ENCODE results near the gene IQCK.

The IQCK gene

DNA sequence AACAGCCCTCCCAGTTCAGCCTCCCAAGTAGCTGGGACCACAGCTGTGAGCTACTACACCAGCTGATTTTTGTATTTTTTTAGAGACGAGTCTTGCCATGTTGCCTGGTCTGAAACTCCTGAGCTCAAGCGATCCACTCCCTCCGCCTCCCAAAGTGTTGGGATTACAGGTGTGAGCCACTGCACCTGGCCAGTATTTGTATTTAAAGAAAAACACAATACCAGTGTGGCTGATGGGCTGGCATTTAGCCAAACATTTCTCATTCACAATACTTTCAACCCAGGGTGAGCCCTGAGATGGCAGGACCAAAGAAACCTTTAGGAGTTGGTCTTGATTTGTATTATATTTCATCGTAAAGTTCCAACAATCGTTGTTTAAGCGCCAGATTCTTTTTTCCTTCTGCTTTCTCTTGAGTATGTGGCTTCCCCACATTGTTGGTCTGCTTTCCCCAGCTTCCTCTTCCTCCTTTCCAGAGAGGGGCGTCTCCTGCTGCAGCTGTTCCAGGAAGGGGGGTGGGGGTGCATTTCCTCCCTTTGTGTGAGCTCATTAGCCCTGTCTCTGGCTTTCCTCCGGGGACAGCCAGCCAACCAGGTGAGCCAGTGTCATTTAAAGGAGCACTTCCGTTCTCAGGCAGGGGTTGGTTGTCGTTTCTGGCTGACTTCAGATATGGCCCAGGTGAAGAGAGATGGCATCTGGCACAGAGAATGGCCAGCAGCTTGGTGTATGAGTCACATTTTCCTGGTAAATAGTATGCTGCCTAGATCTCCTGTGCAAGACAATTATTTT lies 86.7 kb downstream of the IQCK start:
- no peak for DNase-seq (ENCODE audit: low read depth)

DNA sequence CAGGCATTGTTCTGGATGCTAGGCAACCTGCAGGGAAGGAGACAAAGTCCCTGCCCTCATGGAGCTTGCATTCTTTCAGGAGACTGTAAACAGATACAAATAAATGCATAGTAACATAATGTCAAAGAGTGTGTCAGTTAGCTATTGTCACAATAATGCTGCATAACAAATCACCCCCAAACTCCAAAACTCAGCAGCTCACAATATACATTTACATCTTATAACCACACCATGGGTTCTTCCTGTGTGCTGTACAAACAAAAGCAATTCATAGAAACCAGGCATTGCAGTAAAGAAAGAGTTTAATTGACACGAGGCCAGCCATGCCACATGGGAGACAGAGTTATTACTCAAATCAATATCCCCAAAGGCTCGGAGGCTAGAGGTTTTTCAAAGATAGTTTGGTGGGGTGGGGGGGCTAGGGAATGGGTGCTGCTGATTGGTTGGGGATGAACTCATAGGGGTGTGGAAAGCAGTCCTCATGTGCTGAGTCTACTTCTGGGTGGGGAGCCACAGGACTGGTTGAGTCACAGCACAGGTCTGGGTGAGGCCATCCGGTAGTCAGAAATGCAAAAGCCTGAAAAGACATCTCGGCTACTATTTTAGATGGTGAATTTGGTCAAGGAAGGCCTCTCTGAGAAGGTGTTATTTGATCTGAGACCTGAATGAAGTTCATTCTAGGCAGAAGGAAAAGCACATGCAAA lies 87.5 kb downstream of the IQCK start:
- DNase-seq (ENCODE audit: low read depth), result no peak

DNA sequence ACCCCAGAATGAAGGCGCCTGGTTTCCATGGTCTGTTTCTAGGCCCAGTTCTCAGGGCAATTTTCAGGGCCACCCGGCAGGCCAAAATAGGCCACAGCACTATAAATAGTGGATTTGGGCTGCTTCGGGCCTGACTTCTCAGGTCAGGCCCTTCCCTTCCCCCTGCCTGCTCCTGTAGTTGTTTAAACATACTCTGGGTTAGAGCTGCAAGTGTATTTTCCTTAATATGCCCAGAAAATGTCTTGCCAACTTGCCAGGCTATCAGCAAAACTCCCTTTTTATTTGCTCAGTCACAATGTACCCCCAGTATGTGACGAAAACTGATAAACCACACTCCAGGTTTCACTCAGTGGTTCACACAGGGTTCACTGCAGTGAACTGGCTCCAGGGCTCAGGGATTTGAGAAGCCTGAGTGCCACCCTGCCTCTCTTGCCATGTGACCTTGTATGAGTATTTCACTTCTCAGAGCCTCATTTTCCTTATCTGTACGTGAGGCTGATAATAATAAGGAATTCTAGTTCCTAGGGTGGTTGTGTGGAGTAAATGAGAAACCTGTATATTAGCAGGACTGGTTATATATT lies 90.1 kb downstream of the IQCK start:
- DNase-seq (ENCODE audit: low read depth), result no peak

DNA sequence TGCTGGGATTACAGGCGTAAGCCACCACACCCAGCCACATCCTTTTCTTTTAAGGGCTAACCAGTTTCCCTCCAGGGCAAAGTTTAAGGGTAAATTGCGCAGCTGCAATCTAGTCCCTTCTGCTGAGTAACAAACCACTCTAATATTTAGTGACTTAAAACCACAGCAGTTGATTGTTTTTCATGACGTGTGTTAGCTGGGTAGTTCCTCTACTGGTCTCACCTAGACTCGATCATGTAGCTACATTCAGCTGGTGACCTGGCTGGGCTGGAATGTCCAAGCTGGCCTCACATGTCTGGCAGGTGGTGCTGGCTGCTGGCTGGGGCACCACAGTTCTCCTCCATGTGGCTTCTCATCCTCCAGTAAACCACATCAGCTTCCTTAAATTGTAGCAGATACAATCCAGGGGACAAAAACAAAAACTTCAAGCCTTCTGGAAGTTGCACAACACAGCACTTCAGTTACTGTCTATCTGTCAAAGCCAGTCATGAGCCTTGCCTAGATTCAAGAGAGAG lies 91.1 kb downstream of the IQCK start:
- DNase-seq (ENCODE audit: low read depth), result no peak

DNA sequence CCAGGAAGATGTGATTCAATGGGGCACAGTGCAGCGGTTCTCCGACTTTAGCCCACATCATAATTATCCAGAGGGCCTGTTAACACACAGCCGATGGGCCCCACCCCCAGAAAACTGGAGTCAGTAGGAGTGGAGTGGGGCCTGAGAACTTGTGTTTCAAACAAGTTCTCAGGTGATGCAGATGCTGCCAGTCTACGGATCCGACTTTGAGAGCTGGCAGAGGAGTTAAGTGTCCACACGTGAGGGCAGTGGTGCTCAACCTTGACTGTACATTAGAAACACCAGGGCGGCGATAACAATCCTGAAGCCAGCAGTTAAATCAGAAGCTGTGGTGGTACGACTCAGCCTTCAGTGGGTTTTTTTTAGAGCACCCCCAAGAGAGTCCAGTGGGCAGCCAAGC lies 91.6 kb downstream of the IQCK start:
- DNase-seq (ENCODE audit: low read depth), result no peak

DNA sequence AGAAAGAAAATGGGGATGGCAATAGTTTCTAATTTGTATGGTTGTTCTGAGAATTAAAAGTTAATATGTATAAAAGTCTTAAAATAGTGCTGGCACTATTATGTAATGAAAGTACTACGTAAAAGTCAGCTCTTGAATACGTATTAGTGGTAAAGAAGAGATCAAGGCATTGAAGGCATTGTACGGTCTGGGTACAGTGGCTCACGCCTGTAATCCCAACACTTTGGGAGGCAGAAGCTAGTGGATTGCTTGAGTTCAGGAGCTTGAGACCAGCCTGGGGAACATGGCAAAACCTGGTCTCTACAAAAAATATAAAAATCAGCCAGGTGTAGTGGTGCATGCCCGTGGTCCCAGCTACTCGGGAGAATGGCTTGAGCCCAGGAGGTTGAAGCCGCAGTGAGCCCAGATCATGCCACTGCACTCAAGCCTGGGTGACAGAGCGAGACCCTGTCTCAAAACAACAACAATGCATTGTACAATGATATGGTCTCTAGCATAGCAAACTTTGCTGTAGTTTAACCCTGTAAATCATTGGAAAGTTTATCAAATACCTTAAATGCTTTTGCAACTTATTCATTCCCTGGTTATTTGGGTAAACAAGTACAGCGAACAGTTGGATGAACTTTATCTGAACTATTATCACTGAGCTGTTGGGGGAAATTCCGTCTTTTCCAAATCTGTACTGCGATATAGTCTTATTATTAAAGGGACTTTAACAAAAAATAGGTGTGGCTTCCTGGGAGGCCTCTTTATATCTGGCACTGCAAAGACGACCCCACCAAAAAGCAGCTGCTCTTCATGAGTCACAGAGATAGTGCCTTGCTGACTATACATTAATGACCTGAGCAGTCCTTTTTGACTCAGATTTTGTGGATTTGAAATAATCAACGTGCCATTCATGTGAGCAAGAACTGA lies 93.0 kb downstream of the IQCK start:
- peak; percentile 78 for DNase-seq (ENCODE audit: low read depth)

DNA sequence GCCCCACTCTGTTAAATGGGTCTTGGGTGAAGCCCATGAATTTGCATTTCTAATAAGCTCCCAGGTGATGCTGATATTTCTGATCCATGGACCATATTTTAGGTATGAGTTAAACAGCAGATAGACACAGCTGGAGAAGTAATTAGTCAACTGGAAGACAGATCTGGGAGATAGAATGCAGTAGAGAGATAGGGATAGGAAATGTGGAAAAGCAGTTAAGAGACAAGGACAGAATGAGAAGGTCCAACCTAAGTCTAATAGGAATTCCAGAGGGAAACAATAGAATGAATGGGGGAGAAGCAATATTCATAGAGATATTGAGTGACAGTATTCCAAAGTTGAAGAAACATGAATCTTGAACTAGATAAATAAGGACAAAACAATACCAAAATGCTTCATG lies 94.9 kb downstream of the IQCK start:
- no peak for DNase-seq (ENCODE audit: low read depth)

DNA sequence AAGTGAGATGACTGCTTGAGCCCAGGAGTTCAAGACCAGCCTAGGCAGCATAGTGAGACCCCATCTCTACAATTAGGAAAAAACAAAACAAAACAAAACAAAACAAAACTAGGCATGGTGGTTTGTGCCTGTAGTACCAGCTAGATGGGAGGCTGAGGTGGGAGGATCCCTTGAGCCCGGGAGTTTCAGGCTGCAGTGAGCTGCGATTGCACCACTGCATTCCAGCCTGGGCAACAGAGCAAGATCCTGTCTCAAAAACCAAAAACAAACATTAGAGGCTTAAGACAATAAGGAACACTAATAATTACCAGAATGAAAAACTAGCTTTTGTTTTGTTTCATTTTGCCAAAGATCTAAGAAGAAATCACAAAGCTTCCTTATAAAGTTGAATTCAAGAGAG lies 97.3 kb downstream of the IQCK start:
- DNase-seq (ENCODE audit: low read depth), result no peak

DNA sequence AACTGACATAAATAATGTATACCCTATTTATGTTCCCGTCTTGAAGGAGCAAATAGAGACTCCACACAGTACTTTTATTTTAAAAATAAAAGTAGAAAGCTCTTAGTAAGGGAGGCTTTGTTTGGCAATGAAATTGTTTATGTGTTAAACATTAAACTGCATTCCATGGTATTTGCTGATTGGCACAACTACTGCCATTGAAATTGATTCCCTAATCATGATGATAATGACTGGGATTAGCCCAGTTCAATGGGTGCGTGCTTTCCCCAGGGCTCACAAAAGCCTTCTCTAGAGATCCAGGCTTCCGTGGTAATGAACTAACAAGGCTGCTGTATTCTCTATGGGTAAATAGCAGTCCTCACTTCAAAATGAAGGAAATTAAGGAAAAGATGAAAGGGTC lies 99.1 kb downstream of the IQCK start:
- no peak for DNase-seq (ENCODE audit: low read depth)

DNA sequence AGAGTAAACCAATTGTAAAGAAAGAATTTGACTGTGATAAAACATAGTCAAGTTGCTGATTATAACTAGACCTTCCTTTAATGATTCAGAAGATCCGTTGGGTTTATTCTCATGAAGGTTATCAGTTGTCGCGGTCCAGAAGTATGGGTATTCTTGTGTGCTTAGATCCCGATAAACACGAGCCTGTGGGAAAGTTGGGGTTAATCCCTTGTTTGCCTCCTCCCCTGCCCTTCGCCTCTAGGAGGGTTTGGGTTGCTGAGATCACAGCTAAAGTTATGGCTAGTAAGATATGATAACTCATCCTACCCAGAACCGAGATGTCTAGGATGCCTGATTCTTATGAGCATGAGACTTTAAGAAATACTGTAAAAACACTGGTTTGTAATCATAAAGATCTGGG lies 99.8 kb downstream of the IQCK start:
- DNase-seq (ENCODE audit: low read depth), result no peak

DNA sequence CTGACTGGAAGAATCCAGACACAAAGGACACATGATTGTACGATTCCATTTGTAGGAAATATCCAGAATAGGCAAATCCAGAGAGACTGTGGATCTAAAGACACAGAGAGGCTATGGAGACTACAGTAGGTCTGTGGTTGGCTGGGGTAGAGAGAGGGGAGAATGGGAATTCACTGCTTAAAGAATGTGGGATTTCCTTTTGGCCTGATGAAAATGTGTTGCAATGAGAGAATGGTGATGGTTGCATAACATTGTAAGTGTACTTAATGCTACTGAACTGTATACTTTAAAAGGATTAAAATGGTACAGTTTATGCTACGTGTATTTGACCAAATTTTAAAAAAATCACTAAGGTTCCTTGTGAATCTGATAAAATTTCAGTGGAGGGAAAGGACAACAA lies 104.5 kb downstream of the IQCK start:
- no peak for DNase-seq (ENCODE audit: low read depth)

DNA sequence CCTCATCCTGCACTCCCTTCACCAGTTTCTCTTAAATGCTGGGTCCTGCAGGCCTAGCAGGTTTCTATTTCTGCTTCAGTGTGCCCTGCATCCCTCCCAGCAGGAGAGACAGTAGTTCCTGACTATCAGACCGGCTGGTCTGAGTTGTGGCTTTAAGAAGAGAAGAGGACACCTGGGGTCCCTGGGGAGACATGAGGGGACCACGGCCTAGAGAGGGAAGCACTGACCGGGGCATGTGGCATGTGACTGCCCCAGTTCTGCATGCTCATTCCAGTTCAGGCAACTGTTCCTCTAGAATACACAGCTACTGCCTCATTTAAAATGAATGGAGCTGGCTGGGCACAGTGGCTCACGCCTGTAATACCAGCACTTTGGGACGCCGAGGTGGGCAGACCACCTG lies 105.3 kb downstream of the IQCK start:
- no peak for DNase-seq (ENCODE audit: low read depth)

DNA sequence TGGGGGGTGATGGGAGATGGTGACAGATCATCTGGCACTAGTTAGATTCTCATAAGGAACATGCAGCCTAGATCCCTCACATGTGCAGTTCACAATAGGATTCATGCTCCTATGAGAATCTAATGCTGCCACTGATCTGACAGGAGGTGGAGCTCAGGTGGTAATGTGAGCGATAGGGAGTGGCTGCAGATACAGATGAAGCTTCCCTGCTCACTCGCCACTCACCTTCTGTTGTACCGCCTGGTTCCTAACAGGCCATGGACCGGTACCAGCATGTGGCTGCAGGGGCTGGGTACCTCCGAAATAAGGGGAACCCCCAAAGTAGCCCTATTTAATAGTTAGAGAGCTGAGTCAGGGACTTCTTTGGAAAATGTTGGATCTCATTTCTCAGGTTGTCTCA lies 106.1 kb downstream of the IQCK start:
- DNase-seq (ENCODE audit: low read depth), result no peak

DNA sequence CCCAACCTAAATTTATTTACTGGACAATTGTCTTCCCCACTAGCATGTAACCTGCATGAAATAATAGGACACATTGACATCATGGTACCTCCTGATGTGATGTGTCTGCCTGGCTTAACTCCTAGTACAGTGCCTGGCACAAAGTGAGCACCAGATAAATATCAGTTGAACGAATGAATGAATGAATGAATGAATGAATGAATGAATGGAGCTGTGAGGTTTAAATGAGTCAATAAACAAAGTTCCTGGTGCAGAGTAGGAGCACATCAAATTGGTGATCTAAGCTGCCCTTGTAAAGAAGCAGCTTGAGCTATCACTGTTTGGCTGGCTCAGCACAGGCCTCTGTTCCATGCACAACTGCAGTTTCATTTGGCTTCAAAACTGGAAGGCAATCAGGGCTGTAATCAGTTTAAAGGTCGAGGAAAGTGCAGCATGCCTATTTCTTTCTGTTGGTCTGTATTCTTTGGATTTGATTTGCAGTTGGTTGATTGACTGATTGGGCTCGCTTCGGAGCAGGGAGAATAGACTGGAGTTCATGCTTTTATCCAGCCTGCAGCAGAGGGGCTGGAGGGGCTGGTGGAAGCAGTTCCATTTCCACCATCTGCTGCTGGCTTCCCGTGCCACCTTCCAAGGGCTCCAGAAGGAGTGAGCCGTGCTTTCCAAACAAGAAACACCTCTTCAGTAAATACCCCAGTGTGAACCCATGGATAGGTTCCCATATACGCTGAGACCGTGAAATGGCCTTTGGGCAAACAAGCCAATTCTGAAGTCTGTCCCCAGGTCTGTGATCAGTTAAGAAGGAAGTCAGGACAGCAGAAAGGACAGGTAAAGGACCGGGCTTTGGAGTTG lies 112.0 kb downstream of the IQCK start:
- DNase-seq (ENCODE audit: low read depth), result no peak

DNA sequence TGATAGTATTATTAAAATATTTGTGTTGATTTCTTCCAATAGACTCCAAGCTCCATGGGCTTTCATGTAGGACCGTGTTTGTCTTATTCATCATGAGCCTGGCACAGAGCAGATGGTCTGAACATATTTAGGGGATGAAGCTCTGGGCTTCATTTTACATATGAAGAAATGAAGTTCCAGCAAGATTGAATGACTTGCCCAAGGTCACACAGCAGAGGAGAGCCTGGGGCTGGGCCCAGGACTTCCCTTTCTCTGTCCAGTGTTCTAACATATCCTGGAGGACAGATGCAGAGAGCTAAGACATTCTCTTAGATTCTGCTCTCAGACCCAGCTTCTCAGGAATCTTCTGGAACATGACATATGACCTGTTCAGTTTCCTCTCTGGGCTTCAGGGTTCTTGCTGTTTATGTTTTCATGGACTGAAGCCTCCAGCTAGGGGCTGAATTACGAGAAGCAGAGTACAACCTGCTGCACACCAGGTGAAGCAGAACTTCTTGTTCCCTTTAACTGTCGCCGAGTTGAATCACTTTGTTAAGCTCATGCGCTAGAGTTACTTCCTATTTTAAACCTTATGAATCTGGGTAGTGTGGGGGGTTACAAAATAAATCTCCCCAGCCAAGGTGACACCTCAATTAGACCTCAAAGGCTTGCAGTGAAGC lies 113.0 kb downstream of the IQCK start:
- DNase-seq (ENCODE audit: low read depth), result no peak

DNA sequence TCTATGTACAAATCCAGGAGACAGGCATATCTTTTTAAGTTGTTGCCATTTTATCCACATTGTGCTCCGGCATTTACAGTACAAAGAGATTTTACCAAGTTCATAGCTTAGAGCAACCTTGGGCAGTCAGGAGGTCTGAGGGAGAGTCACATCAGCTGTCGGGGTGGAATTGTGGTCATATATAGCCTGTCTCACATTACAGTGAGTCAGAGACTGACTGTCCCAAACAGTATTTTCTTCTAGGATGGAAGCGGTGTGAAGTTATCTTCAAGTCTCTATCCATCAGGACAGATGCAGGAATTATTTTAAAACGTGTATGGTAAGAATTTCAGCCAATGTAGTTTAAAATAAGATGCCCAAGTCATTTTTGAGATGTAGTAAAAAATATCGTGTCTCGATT lies 113.6 kb downstream of the IQCK start:
- peak; percentile 40 for DNase-seq (ENCODE audit: low read depth)

DNA sequence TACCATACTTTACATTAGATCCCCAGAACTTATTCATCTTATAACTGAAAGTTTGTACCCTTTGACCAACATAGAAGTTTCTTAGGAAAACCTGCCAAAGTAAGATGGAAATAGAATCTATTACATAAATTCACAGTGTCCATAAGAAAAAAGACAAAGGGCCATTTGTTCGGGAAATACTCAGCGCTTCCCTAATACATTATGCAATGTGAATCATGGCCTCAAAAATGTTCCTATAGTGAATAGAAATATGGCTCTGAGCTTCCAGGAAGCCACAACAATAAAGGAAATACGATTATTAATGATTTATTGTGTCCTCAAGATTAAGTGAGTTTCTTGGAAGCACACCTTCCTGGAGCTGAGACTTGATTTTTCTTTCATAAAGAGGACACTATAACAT lies 115.1 kb downstream of the IQCK start:
- DNase-seq (ENCODE audit: low read depth), result no peak

DNA sequence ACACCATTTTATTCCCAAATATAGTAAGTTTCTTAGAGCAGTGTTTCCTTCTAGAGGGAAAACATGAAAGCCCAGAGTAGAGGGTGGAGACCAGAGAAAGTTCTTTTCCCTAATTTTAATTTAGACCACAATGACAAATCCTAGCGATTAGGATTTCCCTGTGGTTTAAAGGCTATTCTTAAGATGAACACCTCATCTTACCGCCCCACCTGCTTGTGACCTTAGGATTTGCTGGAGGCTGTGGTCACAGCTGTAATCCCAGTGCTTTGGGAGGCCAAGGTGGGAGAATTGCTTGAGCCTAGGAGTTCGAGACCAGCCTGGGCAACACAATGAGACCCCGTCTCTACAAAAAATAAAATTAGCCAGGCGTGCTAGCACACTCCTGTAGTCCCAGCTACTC lies 115.5 kb downstream of the IQCK start:
- DNase-seq (ENCODE audit: low read depth), result no peak

DNA sequence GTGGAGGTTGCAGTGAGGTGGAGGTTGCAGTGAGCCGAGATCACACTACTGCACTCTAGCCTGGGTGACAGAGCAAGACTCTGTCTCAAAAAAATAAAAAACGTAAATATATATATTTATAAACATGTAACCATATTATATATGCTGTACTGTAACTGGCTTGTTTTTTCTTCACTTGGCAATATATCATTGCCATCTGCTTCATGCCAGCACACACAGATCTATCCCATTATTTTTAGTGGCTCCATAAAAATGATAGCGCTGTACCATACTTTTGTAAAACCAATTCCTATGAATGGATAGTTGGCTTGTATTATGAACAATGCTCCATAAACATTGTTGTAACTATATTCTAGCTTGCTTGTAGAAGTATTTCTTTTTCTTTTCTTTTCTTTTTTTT lies 117.1 kb downstream of the IQCK start:
- no peak for DNase-seq (ENCODE audit: low read depth)

DNA sequence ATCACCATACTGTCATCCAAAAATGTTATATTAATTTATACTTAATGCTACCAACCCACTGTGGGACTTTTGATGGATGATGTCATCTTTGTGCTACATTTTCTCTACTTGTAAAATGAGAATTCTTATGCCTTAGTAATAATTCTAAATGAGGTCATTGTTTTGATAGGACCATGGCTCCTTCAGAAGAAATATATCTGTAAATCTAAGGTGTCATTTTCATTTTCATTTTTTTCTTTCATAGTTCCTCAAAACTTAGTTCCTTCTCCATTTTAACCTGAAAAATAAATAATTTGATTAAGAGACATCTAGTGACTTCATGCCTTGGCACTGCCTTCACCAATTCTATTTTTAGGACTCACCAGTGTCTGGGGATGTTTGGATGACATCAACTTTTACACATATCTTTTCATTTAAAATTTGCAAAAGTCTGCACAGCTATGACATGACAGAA lies 117.9 kb downstream of the IQCK start:
- no peak for DNase-seq (ENCODE audit: low read depth)
